Measurements from ENCODE around the gene SLC25A41.

Gene SLC25A41

GRCh38 chr19:6433663-6434062, at the start of gene SLC25A41:
Gene SLC25A41 (minus strand): TSS chr19:6433763. CDS start chr19:6433693, 70 bp downstream.
- no peak for DNase-seq

- no peak for DNase-seq
Observed at GRCh38 chr19:6483235-6483634, 49.7 kb upstream of the SLC25A41 start.

- DNase-seq: no peak
Observed at GRCh38 chr19:6482343-6482686, 48.8 kb upstream of the SLC25A41 start.

GRCh38 chr19:6481541-6482342, 48.2 kb upstream of the SLC25A41 start, which contains the start of gene DENND1C:
Gene DENND1C (minus strand): TSS chr19:6481787. CDS start chr19:6481695, 92 bp downstream.
- DNase-seq: no peak

GRCh38 chr19:6480848-6481415, 47.4 kb upstream of the SLC25A41 start:
- no peak for DNase-seq

GRCh38 chr19:6479836-6480398, 46.4 kb upstream of the SLC25A41 start:
- DNase-seq: no peak

- no peak for DNase-seq
Observed at GRCh38 chr19:6478815-6479214, 45.3 kb upstream of the SLC25A41 start.

- DNase-seq: no peak
Observed at GRCh38 chr19:6476896-6477431, 43.4 kb upstream of the SLC25A41 start.

GRCh38 chr19:6476155-6476895, 42.8 kb upstream of the SLC25A41 start:
- no peak for DNase-seq

- DNase-seq: no peak
Observed at GRCh38 chr19:6475321-6476108, 42.0 kb upstream of the SLC25A41 start.

- no peak for DNase-seq
Observed at GRCh38 chr19:6473647-6474046, 40.1 kb upstream of the SLC25A41 start.

- DNase-seq: no peak
Observed at GRCh38 chr19:6472713-6473112, 39.1 kb upstream of the SLC25A41 start.

GRCh38 chr19:6471076-6471475, 37.5 kb upstream of the SLC25A41 start:
- DNase-seq: no peak

GRCh38 chr19:6470173-6470572, 36.6 kb upstream of the SLC25A41 start:
- no peak for DNase-seq

GRCh38 chr19:6467384-6467783, 33.8 kb upstream of the SLC25A41 start:
- no peak for DNase-seq

- DNase-seq: no peak
Observed at GRCh38 chr19:6466526-6467248, 33.1 kb upstream of the SLC25A41 start.

GRCh38 chr19:6465663-6466062, 32.1 kb upstream of the SLC25A41 start:
- DNase-seq: no peak

- no peak for DNase-seq
Observed at GRCh38 chr19:6465006-6465405, 31.4 kb upstream of the SLC25A41 start.

GRCh38 chr19:6464070-6464873, 30.7 kb upstream of the SLC25A41 start, which contains the start of gene CRB3:
Gene CRB3 (plus strand): TSS chr19:6464271. CDS start chr19:6464702, 431 bp downstream.
- peak; percentile 62 for DNase-seq

- peak; percentile 99 for DNase-seq
Observed at GRCh38 chr19:6460099-6460884, 26.7 kb upstream of the SLC25A41 start.

Measured in NCI-H69 (cell line).